AG04449 (cell line): ENCODE measurements around the gene ASH1L.

Experiments used
- CTCF ChIA-PET: fragments of 350-600 bp; formaldehyde crosslinking; extraction: SDS; loops from one replicate; lab custom pipeline; 2021; ENCODE audit warnings: antibody characterized with exemption; lab: Yijun Ruan, JAX
- POLR2A ChIA-PET: fragments of 400-600, 350-600 bp; formaldehyde crosslinking; extraction: SDS; loops from one replicate; lab custom pipeline; 2020; ENCODE audit warnings: antibody characterized with exemption, inconsistent platforms; lab: Yijun Ruan, JAX
- DNase-seq: peaks from one replicate; pipeline ENCODE4 v3.0.0-alpha.2; 2010; ENCODE audit warnings: low read depth, low spot score
- H3K4me3 ChIP-seq: 2 replicates; pipeline ENCODE4 v1.5.1; 2011; ENCODE audit warnings: low read depth, mild to moderate bottlenecking, control low read depth, low read length
- CTCF ChIP-seq: IDR thresholded peaks from one replicate; pipeline ENCODE4 v1.5.1; 2011; ENCODE audit warnings: mild to moderate bottlenecking, moderate library complexity, low read length, control low read depth, inconsistent platforms; ENCODE audit not compliant: insufficient read depth; ENCODE audit errors: missing control alignments

ASH1L gene

GRCh38 chr1:155478270-155478852, 84.2 kb downstream of the ASH1L start:
- no peak for DNase-seq
- ChIA-PET POLR2A (no interaction called here), CTCF (interaction anchor here (1.3 kb wide), 1 partner anchor 23 kb away, joined by 4 read pairs; no protein-coding TSS in a partner anchor)
- H3K4me3 ChIP-seq: no peak overlapping the region
- TF ChIP-seq CTCF: no peak

GRCh38 chr1:155474146-155474545, 88.5 kb downstream of the ASH1L start:
- ChIA-PET POLR2A (no interaction called here), CTCF (no interaction called here)
- H3K4me3 ChIP-seq: no peak overlapping the region
- DNase-seq: no peak
- TF ChIP-seq CTCF: no peak

DNA sequence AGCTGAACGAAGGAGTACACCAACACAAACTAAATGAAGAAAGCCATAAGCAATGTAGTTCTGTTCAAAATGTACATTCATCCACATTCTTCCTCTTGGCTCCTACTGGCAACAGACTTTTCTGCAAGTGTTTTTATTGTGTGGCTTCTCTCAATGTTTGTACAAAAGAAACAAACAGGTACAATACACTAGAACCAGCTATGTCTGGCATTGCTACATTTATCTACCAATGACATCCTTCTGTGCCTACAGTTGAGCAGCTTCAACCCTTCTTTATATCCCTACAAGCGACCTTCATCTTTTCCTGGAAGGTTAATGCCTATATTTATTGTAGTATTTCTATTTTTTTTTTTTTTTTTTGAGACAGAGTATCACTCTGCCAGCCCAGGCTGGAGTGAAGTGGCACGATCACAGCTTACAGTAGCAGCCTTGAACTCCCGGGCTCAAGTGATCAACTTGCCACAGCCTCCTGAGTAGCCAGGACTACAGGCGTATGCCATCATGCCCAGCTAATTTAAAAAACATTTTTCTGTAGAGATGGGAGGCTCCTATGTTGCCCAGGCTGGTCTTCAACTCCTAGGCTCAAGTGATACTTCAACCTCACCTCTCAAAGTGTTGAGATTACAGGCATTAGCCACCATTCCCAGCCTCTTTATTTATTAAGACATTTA, 89.3 kb downstream of the ASH1L start:
- no peak for DNase-seq
- no peak overlapping the region for H3K4me3 ChIP-seq
- POLR2A ChIA-PET: interaction anchor here (1.1 kb wide), 1 partner anchor 10 kb away, joined by 3 read pairs; no protein-coding TSS in a partner anchor
- TF ChIP-seq CTCF: no peak
- CTCF ChIA-PET: interaction anchor here (1.0 kb wide), 1 partner anchor 18 kb away, joined by 3 read pairs; no protein-coding TSS in a partner anchor

- ChIA-PET CTCF (interaction anchor here (1.0 kb wide), 1 partner anchor 17 kb away, joined by 3 read pairs; no protein-coding TSS in a partner anchor), POLR2A (interaction anchor here (1.1 kb wide), 1 partner anchor 9 kb away, joined by 3 read pairs; no protein-coding TSS in a partner anchor)
- no peak for DNase-seq
- no peak for TF ChIP-seq CTCF
- no peak overlapping the region for H3K4me3 ChIP-seq
Observed at GRCh38 chr1:155472491-155473083, 90.0 kb downstream of the ASH1L start.

DNA sequence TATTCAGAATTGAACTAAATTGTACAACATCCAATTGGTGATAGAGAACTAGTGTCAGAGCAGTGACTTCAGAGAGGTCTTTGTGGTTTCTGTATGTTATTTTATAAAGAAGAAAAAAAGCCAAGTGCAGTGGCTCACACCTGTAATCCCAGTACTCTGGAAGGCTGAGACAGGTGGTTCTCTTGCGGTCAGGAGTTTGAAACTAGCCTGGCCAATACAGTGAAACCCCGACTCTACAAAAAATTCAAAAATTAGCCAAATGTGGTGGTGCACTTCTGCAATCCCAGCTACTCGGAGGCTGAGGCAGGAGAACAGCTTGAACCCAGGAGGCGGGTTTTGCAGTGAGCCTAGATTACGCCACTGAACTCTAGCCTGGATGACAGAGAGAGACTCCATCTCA, 90.7 kb downstream of the ASH1L start:
- no peak overlapping the region for H3K4me3 ChIP-seq
- ChIA-PET CTCF (no interaction called here), POLR2A (no interaction called here)
- TF ChIP-seq CTCF: no peak
- DNase-seq: no peak

GRCh38 chr1:155471026-155471425, 91.6 kb downstream of the ASH1L start:
- TF ChIP-seq CTCF: no peak
- H3K4me3 ChIP-seq: no peak overlapping the region
- DNase-seq: no peak
- ChIA-PET POLR2A (no interaction called here), CTCF (no interaction called here)
